GM19372 (cell line): ENCODE results near the gene MTX3.

Experiments used
- ATAC-seq: cut with Tn5 transposase; IDR thresholded peaks from one replicate; pipeline ENCODE4 v1.9.1; 2021; ENCODE audit warnings: mild to moderate bottlenecking, low read depth, moderate library complexity; ENCODE audit not compliant: unreplicated experiment

Gene MTX3

GRCh38 chr5:79936646-79937216 lies 54.3 kb downstream of the MTX3 start:
- ATAC-seq = no peak

- no peak for ATAC-seq
Measured at GRCh38 chr5:79936002-79936645, 54.9 kb downstream of the MTX3 start.

GRCh38 chr5:79934681-79935080 lies 56.4 kb downstream of the MTX3 start:
- ATAC-seq = no peak

- ATAC-seq = no peak
Measured at GRCh38 chr5:79932510-79933504, 58.3 kb downstream of the MTX3 start.

GRCh38 chr5:79931866-79932265 lies 59.2 kb downstream of the MTX3 start:
- ATAC-seq = no peak

GRCh38 chr5:79931409-79931808 lies 59.7 kb downstream of the MTX3 start:
- ATAC-seq = no peak

GRCh38 chr5:79929095-79929494 lies 62.0 kb downstream of the MTX3 start:
- no peak for ATAC-seq
